NOMO-1 treated with dmso at 0.1 percent for 144 hours (cell line): ENCODE measurements around the gene MAPK7.

Experiments used
- DNase-seq: peaks from one replicate; lab custom pipeline; 2025; ENCODE audit not compliant: unreplicated experiment; lab: John Stamatoyannopoulos, UW

The MAPK7 gene

GRCh38 chr17:19414396-19415280 is 36.3 kb downstream of the MAPK7 start:
- DNase-seq, result no peak

GRCh38 chr17:19415311-19415710 is 37.0 kb downstream of the MAPK7 start:
- DNase-seq, result no peak

GRCh38 chr17:19415806-19416775 is 37.8 kb downstream of the MAPK7 start:
- no peak for DNase-seq

GRCh38 chr17:19417611-19418010 is 39.3 kb downstream of the MAPK7 start:
- no peak for DNase-seq

GRCh38 chr17:19418251-19418992 is 40.1 kb downstream of the MAPK7 start:
- peak; percentile 36 for DNase-seq

- DNase-seq, result no peak
These were observed 42.9 kb downstream of the MAPK7 start for GRCh38 chr17:19421219-19421618.

- no peak for DNase-seq
These were observed 43.6 kb downstream of the MAPK7 start for GRCh38 chr17:19421926-19422325.

- DNase-seq, result no peak
These were observed 46.9 kb downstream of the MAPK7 start for GRCh38 chr17:19424934-19425868.

GRCh38 chr17:19426631-19427030 is 48.3 kb downstream of the MAPK7 start:
- no peak for DNase-seq

GRCh38 chr17:19431691-19432090 is 53.4 kb downstream of the MAPK7 start:
- DNase-seq, result no peak
